PC-9 (cell line): ENCODE results near the gene XPA.

ENCODE experiments used
- CTCF ChIP-seq: fragments of 200-600 bp; sonication (generic); conservative IDR thresholded peaks from 2 replicates; pipeline ENCODE4 v1.6.1; 2017; ENCODE audit warnings: mixed run types, antibody characterized with exemption, mild to moderate bottlenecking, moderate library complexity
- EZH2 ChIP-seq: fragments of 200-600 bp; sonication (generic); IDR thresholded peaks from 2 replicates; pipeline ENCODE4 v1.8.0; 2017; ENCODE audit warnings: antibody characterized with exemption, low read depth

GRCh38 chr9:97703437-97704344 lies 6.6 kb upstream of the XPA start:
- TF ChIP-seq CTCF (no peak), EZH2 (no peak)
